ENCODE data around the gene IRF1.
A peak's percentile ranks its signal among the peaks of the same experiment; 100 is the strongest.
"Not testable (repeated sequence)": the region's sequence is repeated elsewhere in the genome, so short reads cannot be mapped to it uniquely, and the experiment has no call there.

The IRF1 gene

GRCh38 chr5:132459031-132459982, 31.3 kb downstream of the IRF1 start:
- DNase-seq, result no peak

GRCh38 chr5:132458651-132459030, 31.9 kb downstream of the IRF1 start:
- DNase-seq, result peak; percentile 48

GRCh38 chr5:132458226-132458560, 32.4 kb downstream of the IRF1 start:
- DNase-seq, result no peak

GRCh38 chr5:132457371-132458225, 33.0 kb downstream of the IRF1 start:
- DNase-seq, result peak; percentile 64

GRCh38 chr5:132456987-132457361, 33.6 kb downstream of the IRF1 start:
- no peak for DNase-seq

DNA sequence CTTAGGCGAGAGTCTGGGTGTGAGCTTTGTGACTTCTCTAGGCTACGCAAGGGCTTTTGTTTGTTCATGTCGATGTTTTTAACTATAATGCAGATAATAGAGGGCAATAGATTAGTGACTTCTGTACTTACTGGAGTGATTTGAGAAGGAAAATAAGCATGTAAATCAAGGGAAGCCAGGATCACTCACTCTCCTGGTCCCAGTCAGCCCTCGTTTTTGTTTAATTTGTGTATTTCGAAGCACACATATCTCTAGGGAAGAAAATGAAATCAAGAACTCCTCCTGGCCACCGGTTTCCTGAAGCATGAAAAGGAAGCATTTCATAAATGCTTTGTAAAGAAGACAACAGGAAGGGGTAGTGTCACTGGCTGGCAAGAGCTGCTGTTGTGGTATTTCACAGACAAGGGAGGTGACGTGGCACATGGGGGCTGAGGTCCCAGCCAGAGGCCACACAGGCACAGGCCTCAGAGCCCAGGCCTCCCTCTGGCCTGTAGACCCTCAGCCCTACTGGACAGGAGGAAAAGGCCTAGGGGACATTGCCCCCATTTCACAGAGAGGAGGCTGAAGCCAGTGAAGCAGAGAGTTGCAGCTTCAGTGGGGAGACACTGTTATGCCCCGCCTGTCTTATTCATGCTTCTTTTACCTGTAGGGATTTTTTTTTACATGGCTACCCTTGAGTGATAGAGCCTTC, 34.1 kb downstream of the IRF1 start:
- DNase-seq, result peak; percentile 85

- DNase-seq, result no peak
These were observed 34.9 kb downstream of the IRF1 start for GRCh38 chr5:132455614-132456115.

GRCh38 chr5:132454361-132454760, 36.2 kb downstream of the IRF1 start:
- DNase-seq, result no peak

DNA sequence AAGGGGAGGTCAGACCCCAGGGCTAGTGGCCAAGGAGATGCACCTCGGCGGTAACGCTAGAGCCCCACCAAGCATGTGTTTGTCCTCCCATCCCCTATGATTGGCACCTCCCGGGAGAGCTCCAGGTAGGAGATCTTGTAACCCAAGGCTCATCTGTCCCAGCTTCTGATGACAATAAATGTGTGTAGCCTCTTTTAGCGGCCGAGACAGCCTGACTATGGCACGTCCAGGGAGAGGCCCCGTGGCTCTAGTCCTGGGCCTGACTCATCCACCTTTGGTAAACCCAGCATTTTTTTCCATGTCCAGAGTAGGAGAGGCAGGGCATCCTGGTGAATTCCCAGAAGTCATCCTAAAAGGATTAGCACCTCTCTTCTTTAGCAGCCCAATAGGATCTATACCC, 39.2 kb downstream of the IRF1 start:
- no peak for DNase-seq

DNA sequence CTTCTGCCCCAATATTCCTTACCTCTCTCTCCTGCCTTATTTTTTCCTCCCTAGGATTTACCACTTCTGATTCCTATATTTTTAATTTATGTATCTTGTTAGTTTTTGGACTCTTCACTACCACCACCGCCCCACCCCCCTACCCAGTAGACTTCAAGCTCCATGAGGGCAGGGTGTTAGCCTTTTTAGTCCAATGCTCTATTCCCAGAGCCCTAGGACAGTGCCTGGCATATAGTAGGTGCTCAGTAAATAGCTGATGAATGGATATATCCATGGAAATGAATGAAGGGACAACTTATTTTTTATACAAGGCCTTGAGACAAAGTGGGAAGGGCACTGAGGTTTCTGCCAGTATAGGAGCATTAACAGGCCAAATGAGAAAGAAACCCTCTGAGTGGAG, 41.5 kb downstream of the IRF1 start:
- no peak for DNase-seq

GRCh38 chr5:132447196-132447595, 43.4 kb downstream of the IRF1 start:
- no peak for DNase-seq

DNA sequence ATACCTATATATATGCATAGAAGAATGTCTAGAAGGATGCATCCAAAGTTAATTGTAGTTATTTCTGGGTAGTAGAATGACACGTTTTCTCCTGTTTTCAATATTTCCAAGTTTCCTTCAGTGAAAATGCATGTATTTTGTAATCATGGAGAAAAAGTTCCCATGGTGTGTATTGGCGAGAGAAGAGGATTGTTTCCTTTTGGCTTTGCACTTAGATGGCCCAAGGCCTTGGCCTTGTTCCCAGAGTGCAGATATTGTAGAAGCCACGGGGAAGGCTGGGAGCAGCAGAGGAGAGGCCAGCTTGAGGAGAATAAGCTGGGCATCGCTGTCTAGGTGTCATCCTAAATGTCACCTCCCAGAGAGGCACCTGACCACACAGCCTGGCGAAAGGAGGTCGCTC, 44.0 kb downstream of the IRF1 start:
- no peak for DNase-seq

DNA sequence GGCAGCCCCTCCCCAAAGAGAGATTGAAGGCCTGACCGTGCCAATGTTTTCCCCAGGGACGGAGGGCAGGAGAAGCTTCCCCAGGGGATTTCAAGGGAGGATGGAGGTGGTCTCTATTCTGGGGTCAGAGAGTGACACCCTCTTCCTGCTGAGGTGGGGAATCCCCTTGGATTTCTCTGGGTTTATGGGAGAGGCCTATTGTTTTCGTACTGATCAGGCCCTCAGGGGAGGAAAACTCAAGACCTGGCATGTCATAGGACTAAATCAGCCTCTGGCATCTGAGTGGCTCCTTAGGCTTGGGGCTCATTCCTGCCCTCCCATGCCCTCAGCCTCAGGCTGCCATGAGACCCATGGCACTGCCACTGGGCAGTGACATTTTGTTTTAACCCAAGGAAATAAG, 44.6 kb downstream of the IRF1 start:
- no peak for DNase-seq

DNA sequence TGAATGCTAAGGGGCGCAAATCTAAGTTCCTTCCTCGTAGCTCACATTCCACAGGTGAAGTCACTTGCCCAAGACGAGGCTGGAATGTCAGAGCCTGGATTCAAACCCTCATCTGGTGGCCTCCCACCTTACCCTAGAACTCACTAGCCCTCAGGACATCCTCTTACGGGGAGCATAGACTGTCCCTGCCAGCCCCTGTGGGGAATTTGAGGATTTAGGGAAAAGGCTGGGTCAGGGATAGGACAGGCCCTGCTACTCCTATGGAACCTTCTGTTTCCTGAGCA, 45.0 kb downstream of the IRF1 start:
- DNase-seq, result no peak

GRCh38 chr5:132444841-132445639, 45.5 kb downstream of the IRF1 start:
- DNase-seq, result no peak

DNA sequence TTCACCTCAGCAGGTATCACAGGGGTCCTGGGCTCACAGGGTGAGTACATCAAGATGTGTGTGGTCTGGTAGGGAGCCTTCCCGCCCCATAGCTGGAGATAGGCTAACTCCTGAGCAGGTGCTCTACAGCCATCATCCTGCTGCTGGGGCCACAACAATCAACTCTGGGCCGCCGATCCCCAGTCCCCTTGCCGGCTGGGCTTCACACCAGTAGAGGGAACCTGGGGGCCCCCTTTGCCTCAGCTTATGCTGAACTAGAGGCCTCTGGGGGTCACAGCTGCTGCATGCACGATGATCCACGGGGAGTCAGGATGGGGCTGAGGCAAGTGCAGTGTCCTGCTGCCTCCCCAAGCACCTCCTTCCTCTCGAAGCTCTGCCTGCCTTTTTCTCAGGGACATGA, 46.5 kb downstream of the IRF1 start:
- no peak for DNase-seq

DNA sequence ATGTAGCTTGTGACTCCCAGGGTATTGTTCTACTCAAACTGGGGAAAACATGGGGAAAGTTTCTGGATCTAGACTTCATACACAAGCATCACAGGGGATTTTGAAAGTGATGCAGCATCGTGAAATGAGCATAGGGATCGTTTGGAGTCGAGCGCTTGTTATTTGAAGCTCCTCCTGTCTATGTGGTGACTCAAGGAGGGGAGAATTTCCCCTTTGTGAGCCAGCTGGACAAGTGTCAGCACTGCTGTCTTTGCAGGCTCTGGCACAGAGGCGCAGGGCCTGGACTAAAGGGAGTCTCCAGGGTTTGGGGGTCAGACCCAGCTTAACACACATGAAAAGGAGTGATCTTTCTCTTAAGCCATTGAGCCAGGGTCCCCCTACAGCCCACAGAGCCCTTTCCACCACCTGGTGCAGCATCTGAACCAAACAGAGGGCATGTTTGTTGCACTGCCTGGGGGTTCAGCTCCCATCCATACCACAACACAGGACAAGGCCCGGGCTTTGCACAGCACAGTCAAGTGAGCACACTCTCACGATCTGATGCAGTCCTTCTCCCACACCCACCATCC, 51.0 kb downstream of the IRF1 start:
- no peak for DNase-seq

GRCh38 chr5:132438917-132439316, 51.7 kb downstream of the IRF1 start:
- no peak for DNase-seq

DNA sequence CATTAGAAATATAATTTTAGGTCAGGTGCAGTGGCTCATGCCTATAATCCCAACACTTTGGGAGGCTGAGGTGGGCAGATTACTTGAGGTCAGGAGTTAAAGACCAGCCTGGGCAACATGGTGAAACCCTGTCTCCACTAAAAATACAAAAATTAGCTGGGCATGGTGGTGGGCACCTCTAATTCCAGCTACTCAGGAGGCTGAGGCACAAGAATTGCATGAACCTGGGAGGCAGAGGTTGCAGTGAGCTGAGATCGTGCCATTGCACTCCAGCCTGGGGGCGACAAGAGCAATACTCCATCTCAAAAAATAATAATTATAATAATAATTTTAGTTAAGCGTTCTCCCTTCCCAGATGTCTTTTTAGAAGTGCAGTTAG, 52.3 kb downstream of the IRF1 start:
- DNase-seq, result not testable (repeated sequence)

- DNase-seq, result peak; percentile 71
These were observed 52.8 kb downstream of the IRF1 start for GRCh38 chr5:132437604-132438266.

GRCh38 chr5:132436936-132437335, 53.6 kb downstream of the IRF1 start:
- no peak for DNase-seq

GRCh38 chr5:132435886-132436285, 54.7 kb downstream of the IRF1 start:
- DNase-seq, result no peak
